NCI-H2107 treated with DMSO at 0.1 percent for 48 hours (cell line): Measurements from ENCODE around the gene DEFB113.
"Not testable (repeated sequence)": the region's sequence is repeated elsewhere in the genome, so short reads cannot be mapped to it uniquely, and the experiment has no call there.

Experiments used
- DNase-seq: peaks from one replicate; lab custom pipeline; 2025; ENCODE audit not compliant: unreplicated experiment; lab: John Stamatoyannopoulos, UW

The DEFB113 gene, protein sequence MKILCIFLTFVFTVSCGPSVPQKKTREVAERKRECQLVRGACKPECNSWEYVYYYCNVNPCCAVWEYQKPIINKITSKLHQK

DNA sequence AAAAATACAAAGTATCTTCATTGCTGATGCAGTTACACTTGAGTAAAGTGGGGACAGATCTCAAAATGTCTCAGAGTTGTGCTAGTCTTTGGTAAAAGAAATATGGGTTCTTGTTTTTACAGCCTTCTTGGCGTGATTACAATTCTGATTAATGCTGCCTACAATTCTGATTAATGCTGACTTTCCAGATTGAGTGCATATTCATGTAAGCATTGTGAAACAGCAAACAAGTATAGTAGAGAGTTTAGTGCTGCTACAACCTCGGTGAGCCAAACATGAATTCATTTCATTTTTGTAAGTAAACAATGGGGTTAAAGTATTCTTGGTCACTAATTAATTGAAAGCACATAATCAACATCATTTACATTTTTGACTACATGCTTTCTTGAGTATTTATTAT lies at the start of gene DEFB113:
Gene DEFB113 (minus strand): TSS at position 21 of the 400 bp plus-strand sequence. CDS start 0 bp downstream, at position 21.
- DNase-seq: no peak

DNA sequence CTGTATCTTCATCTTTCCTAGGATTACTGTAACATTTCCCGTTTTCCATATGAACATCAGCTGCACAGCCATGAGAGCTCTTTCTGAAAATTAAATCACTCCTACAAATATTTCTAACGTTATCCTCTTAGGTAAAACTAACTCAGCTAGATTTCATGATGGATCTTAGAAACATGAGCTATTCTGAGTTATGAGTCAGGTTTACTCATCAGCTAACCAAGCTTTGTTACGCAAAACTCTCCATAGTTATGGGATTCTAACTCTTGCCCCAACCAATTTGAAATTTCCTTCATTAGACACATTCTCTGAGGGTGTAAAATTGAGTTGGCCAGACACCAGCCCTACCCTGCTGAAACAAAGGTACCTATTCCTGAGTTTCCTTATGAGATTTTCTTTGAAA lies 38.4 kb upstream of the DEFB113 start:
- no peak for DNase-seq

DNA sequence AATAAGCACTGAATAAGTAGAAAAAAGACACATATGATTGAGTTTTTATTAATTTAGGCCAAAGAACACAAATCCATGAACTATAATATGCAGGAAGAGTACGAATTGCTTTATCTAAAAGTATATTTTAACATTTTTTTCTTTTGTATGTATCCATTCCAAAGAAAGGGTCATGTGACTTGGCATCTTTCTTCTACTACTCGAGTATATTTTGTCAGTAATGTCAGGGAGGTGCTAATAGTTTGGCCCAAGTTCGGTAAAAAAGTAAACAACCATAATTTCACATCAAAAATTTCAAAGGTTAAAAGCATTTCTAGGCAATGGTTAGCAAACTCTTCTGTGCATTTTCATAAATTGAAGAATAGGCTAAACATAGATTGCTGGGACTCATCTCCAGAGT lies 33.7 kb upstream of the DEFB113 start:
- no peak for DNase-seq

DNA sequence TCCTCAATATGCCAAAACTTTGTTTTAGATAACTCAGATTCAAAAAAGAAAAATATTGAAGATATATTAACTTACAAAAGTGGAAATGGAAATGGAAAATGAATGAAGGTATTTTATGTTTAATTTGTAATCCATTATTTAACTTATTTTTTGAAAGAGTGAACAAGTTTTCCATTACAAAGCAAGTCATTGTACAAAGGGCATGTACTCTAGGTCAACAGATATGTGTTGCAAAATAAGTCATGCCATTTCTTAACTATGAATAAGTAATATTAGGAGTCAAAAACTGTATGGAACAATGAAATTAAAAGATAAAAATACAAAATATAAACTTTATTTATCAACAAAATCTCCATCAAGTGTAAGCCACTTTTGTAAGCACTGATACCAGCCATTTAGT lies 25.9 kb upstream of the DEFB113 start:
- no peak for DNase-seq

DNA sequence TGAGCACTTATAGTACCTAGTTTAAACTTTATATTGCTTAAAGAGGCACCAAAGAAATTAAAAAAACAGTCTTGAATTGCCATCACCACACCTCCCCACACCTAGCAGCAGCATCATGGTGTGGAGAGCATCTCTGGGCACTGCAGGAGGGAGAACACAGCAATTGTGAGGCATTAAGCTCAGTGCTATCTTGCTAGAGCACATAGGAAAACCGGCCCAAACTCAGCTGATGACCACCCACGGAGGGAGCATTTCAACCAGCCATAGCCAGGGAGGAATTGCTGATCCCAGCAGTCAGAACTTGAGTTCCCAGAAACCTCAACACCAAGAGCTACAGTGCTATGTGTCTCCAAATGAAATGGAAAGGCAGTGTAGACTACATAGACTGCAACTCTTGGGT lies 19.5 kb upstream of the DEFB113 start:
- no peak for DNase-seq

DNA sequence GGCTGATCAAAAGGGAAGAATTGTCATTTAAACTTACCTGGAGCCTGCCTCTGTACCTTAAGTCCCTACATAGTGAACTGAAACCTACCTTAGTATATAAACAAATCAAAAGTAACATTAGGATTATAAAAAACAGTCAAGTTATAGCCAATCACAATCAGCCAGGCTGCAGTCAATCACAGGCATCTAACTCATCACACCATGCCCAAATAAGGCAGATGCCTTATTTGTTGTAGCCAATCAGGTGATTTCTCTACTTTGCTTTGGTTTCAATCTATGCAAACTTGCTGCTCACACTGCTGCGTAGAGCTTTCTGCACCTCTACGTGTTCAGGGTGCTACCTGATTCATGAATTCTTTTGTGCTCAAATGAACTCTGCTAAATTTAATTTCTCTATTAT lies 18.3 kb upstream of the DEFB113 start:
- no peak for DNase-seq

DNA sequence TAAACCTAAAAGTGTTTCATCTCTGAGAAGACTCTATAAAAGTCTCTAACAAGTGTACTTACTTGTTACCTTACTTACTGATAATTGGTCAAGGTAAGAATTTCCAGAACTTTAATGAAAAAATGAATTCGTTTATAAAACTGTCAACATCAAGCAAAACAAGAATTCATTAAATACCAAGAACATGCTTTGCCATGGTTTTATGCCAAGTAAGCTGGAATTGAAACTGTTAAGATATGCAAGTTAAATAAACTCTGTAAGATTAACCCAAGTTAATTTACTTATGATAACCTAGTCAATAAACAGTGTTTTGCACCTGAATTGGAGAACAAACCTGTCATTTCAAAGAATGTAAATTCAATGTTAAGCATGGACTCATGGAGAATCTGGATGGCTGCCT lies 17.1 kb upstream of the DEFB113 start:
- DNase-seq: no peak

DNA sequence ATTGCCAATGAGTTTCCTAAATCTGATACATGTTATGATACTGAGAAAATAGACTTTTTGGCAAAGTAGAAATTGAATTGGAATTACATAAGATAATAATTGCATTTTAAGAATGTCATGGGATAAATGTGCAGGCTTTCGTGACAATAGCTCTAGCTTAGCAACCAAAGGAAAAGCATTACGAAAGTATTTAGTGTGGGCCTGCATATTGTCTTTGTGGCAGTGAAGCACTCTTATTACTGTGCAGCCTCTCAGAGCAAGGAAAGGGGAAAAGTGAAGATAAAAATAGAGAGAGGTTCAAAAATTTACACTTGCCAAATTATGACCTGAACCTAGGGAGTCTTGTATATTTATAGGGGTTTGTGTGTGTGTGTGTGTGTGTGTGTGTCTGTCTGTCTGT lies 12.6 kb upstream of the DEFB113 start:
- DNase-seq: no peak

DNA sequence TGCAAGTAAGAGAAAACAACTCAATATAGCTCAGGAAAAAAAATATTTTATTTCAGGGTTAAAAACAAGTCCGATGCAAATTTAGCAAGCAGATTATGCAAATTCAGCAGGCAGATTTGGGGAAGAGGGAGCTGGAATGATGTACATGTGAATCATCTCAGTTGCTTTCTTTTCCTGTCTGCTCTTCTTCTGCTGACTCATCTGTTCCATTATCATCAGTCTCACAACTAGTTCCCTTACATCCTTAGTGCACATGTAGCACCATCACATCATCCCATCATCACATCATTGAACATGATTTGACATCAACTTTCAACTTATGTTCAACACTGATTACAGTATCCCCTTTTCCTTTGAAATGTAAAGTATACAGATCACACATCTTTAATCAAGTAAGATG lies 11.5 kb upstream of the DEFB113 start:
- no peak for DNase-seq

DNA sequence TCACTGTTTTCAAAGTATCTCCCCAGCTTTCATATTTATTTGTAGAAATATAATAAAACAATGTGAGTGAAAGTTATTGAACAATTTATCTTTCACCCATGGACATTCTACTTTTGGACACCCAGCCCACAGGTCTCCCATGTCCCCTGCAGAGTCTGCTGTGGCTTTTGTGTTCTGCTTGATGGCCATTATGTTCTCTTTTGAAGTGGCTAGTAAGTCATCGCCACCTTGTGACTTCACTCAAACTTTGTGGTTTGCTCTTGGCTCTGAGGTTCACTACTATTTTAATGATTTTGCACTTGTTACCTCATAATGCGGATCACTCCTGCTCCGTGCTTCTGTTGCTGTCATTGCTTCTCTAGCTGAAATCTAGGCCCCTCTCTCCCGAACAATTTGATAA lies 10.2 kb upstream of the DEFB113 start:
- DNase-seq: peak; percentile 0

DNA sequence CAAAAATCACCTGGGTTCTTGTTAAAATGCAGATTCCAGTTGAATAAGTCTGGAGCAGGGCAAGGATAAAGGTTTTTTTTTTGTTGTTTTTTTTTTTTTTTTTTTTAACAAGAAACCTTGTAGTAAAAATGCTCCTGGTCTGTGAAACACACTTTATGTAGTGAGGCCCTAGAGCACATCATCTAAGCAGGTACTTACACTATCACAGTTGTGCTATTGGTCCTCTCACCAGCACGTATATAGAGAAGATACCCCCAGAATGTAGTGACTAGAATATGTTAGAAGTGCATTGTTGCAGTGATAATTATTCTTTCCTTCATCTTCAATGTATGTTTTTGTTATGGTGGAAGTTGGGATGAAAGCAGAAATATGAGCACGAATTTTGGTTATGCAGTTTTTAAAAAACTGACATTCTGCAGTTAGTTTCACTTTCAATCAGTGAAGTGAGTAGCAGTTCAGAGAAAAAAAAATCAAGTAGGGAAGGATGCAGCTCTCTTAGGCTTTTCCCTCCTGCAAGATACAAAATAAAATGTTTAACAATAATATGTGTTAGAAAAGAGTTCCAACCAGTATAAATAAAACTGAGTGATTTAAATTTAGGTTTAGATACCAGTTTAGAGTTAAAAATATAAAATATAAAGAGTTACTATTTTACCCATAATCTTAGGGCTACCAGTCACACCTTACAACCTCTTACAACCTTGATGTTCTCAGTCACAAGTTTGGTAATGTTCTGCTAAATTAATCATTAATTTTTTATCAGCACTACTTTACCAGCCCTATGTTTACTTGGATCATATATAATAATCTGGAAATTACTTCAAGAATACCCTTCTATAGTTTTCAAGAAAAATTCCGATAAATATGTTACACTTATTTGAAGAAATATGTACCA lies 9.2 kb upstream of the DEFB113 start:
- DNase-seq: no peak

DNA sequence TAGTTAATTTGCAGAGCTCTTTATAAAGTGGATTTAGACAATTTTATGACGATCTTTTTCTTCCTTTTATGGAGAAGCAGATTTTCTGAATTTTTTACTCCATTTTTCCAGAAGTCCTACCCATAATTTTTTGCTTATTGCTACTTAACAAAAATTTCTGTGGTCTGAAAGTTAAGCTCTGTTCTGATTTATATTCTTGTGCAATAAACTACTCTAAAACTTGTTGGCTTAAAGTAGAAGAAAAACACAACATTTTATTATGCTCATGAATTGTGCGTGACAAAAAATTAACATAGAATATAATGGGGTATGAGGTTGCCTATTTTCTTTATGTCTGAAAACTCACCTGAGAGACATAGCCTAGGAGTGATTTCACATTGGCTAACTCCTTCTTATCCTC lies 2.6 kb downstream of the DEFB113 start:
- no peak for DNase-seq

DNA sequence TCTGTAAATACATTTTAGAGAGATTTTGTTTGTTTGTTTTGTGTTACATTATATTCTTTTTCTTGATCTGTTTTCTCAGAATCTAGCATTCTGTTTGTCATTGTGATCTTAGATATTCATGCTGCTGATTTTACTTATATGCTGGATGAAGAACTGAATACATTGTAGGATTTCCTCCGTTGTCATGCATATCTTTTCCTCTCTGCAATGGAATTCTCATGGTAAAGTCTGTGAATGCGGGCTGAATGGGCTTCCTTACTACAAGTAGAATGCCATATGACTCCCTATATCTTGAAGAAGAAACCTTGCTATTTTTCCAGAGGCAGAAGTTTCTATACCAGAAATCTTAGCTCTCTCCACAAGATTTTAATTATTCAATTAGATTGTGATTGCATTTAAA lies 3.1 kb downstream of the DEFB113 start:
- no peak for DNase-seq

DNA sequence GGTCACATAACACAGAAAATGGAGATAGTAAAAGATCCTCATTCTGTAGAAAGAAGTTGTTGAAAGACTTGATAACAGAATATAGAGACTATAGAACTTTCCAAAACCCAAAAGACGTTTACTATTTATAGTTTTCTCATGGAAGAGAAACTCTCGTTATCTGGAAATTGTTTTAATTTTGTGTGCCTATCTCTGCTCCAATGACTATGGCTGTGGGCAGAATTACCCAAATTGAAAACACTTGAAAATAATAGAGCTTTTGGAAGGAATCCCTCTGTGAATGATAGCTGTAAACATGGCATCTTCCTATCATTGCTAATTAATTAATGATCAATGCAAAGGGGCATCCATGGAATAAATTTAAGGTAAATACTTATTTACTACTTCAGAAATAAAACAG lies 5.4 kb downstream of the DEFB113 start, which contains the start of gene DEFB114:
Gene DEFB114 (minus strand): TSS at position 101 of the 400 bp plus-strand sequence. CDS start 59 bp downstream, at position 42.
- DNase-seq: no peak

DNA sequence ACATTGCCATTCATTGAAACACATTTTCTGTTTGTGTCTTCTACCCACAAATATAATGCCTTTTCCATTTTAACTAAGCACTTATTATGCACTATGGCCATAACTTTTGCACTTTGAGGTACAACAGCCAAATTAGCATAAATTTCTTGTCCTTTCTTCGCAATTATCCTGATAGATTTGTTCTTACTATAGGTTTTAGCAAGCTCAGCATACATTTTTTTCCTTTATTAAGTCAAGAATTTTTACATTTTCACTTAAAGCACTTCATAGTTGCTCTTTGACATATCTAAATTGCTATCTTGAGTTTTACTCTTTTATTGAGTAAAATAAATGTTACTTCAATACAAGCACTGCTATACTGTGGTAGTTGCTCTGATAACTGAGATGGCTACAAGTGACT lies 11.2 kb downstream of the DEFB113 start:
- no peak for DNase-seq

DNA sequence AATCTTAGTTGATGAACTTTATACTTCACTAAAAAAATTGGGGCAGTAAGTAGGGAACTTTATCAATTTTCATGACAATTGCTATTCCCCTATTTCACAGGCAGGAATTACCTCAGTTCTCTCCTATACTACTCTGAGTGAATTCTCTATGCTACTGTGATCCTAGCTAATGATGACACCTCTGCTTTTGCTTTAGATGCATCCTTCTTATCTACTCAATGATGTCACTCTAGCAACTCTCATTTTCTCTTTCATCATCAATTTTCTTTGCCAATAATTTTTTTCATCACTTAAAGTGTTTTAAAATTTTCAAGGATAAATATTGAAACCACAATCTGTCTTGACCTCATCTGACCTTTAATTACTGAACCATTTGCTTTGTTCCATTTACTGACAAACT lies 13.6 kb downstream of the DEFB113 start:
- DNase-seq: no peak

DNA sequence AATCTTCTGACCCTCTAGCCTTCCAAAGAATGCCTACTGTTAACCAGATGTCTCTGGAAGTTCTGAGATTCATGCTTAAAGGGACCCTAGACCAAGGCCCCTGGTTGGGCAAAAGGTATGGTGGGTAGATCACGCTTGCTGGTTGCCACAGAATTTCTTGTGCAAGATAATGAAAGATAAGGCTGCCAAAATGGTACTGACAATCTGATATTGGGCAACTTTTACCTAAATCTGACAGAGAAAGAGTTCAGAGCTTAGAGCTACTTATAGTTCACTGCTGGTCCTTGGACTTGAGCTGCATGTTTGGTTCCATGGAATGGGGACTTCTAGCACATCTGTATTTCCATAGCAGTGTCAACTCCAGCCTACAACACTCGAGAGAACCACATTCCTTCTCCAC lies 17.5 kb downstream of the DEFB113 start:
- no peak for DNase-seq

DNA sequence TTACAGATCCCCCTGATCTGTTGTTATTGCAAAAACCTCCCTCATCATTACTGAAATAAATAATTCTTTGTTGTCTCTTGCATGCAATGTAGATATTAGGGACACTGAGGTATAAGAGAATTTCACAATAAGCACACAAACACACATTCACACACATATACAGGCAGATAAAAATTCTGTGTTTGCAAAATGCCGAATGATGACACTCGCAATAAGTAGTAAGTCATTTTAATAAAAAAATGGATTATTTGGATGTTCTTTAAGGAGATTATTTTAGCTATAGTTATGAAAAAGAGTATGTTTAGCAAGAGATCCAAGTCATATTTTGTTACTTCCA lies 19.0 kb downstream of the DEFB113 start:
- no peak for DNase-seq

DNA sequence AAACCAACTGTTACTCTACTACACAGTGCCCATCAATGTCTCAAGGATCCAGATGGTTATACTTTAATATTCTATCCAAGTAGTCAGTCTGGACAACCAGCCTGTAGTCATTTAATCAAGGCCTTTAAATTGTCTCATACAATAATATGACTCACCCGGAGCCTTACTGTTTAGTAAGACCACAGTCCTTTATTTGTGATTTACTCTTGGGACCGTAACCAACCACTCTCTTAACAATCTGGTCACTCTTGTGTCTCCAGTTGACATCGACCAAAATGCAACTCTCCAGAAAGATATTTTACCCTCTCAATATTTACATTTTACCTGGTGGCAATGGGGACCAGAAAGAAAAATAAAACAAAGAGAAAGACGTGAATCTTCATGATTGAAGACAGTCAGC lies 20.4 kb downstream of the DEFB113 start:
- no peak for DNase-seq

DNA sequence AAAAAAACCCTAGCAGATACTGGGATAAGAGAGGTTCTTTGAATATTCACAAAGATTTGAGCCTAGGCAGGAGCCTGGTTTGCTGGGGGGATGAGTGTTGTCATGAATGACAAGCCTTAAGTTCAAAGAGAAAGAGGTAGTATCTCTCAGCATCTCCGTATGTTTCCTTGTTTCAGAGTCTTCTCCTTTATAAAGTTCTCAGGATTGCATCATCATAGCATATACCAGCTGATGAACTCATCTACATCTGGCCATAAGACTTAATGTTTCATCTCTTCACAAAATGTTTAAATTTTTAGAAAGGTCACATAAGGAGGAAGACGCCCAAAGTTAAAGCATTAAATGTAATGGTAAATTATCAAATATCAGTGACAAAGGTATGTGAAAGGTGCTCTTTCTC lies 22.6 kb downstream of the DEFB113 start:
- DNase-seq: no peak

DNA sequence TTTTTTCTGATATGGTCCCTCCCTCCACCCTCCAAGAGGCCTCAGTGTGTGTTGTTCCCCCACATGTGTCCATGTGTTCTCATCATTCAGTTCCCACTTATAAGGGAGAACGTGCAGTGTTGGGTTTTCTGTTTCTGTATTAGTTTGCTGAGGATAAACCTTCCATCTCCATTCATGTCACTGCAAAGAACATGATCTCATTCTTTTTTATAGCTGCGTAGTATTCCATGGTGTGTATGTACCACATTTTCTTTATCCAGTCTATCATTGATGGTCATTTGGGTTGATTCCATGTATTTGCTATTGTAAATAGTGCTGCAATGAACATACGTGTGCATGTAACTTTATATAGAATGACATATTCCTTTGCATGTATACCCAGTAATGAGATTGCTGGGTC lies 25.4 kb downstream of the DEFB113 start:
- not testable (repeated sequence) for DNase-seq

DNA sequence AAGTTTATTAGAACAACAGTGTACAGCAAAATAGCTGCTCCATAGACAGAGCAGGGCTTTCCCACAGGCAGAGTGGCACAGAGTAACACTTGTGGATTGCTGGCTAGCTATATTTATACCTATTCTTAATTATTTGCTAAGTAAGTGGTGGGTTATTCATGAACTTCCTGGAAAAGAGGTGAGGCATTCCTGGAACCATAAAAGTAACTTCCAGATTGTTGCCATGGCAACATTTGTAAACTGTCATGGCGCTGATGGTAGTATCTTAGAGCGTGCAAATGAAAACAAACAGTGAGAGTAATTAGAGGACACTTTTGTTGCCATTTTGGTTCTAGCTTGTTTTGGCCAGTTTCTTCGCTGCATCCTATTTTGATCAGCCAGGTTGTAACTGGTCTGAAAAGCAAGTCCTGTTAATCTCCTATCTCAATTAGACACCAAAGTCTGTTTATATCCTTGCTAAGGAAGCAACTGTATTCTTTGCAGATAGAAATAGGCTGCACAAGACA lies 29.4 kb downstream of the DEFB113 start:
- no peak for DNase-seq

DNA sequence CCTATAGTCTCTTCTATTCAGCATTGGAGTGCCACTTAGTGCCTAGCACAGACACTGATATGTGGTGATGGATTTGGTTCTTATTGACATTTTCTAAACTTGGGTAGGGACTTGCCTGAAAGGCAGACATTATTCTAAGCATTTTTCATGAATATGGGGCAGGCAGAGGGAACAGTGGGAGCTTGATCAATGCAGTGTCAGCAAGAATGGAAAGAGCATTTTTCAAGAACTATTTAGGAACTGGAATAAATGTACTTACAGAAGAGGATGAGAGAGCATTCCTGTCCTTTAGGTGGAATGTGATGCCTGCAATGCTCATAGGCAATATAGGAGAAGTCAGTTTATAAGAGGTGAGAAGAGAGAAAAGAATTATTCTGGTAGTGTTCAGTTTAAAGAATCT lies 31.6 kb downstream of the DEFB113 start:
- no peak for DNase-seq
